CD14-positive monocyte (primary cell): ENCODE results near the gene CHRNA1. TPM values are rescaled to one million over a fixed set of nuclear protein-coding genes. Genes with fewer than 3 reads are reported as not detected.

ENCODE experiments used
- DNase-seq, 3 donors: peaks; one replicate each; pipeline ENCODE4 v3.0.0-alpha.2; 2011 to 2022
- H2AFZ ChIP-seq: 2 replicates; pipeline ENCODE4 v1.6.0; 2012; ENCODE audit warnings: mild to moderate bottlenecking, low read depth, low read length, inconsistent platforms; ENCODE audit not compliant: insufficient read depth, poor library complexity, severe bottlenecking
- H3K27ac ChIP-seq, 2 donors: 1 replicate in 1 of 2; 2 replicates in 1 of 2; pipeline ENCODE4 v1.5.1; 2012 to 2013; ENCODE audit warnings: low read length in 2 of 2, control low read depth in 1 of 2, inconsistent platforms in 1 of 2, low read depth in 1 of 2, mild to moderate bottlenecking in 1 of 2
- H3K27me3 ChIP-seq, 2 donors: one replicate each; pipeline versions ENCODE4 v1.6.0 to v1.6.1; 2011 to 2013; ENCODE audit warnings: low read length in 2 of 2; ENCODE audit not compliant: control insufficient read depth in 2 of 2, insufficient read depth in 2 of 2
- H3K36me3 ChIP-seq, 2 donors: replicated peaks in 1 of 2; 1 replicate in 1 of 2; 2 replicates in 1 of 2; pipeline versions ENCODE4 v1.5.1 to v1.6.1; 2012 to 2013; ENCODE audit warnings: low read length in 2 of 2, control low read depth in 1 of 2, inconsistent platforms in 1 of 2, mild to moderate bottlenecking in 1 of 2; ENCODE audit not compliant: insufficient read depth in 2 of 2, control insufficient read depth in 1 of 2
- H3K4me1 ChIP-seq, 2 donors: 1 replicate in 1 of 2; 2 replicates in 1 of 2; pipeline versions ENCODE4 v1.5.1 to v1.6.1; 2012 to 2013; ENCODE audit warnings: low read length in 2 of 2, control low read depth in 1 of 2, inconsistent platforms in 1 of 2, mild to moderate bottlenecking in 1 of 2, moderate library complexity in 1 of 2; ENCODE audit not compliant: insufficient read depth in 2 of 2, control insufficient read depth in 1 of 2
- H3K4me2 ChIP-seq: replicated peaks from 2 replicates; pipeline ENCODE3; 2012; ENCODE audit warnings: low read length, moderate library complexity, mild to moderate bottlenecking; ENCODE audit not compliant: poor library complexity, severe bottlenecking; ENCODE audit errors: extremely low read depth
- H3K4me3 ChIP-seq, 3 experiments: fragments of 200-600 bp in 1 of 3; sonication (generic) in 1 of 3; replicated peaks in 1 of 3; 1 replicate in 2 of 3; 2 replicates in 1 of 3; pipeline ENCODE4 v1.5.1; 2011 to 2013; ENCODE audit warnings: low read length in 3 of 3, mild to moderate bottlenecking in 3 of 3, control low read depth in 2 of 3, low read depth in 2 of 3, inconsistent platforms in 1 of 3, moderate library complexity in 1 of 3
- H3K79me2 ChIP-seq: 2 replicates; pipeline ENCODE4 v1.6.0; 2012; ENCODE audit warnings: mild to moderate bottlenecking, control low read depth, inconsistent platforms, low read length, moderate library complexity; ENCODE audit not compliant: insufficient read depth
- H3K9ac ChIP-seq: 2 replicates; pipeline ENCODE4 v1.6.0; 2017; ENCODE audit warnings: low read length, mild to moderate bottlenecking; ENCODE audit not compliant: insufficient read depth, poor library complexity, severe bottlenecking
- H3K9me3 ChIP-seq, 2 donors: replicated peaks in 1 of 2; 1 replicate in 1 of 2; 2 replicates in 1 of 2; pipeline versions ENCODE4 v1.5.1 to v1.6.1; 2012 to 2013; ENCODE audit warnings: low read length in 2 of 2, control low read depth in 1 of 2; ENCODE audit not compliant: control insufficient read depth in 1 of 2, insufficient read depth in 1 of 2
- H4K20me1 ChIP-seq: 2 replicates; pipeline ENCODE4 v1.6.0; 2012; ENCODE audit warnings: mild to moderate bottlenecking, low read length, control low read depth, moderate library complexity; ENCODE audit not compliant: insufficient read depth
- H3K27ac Mint-ChIP-seq, 7 donors: one replicate each; pipeline ENCODE4 v1.8.0; 2020; ENCODE audit warnings: mild to moderate bottlenecking in 7 of 7, mixed read lengths in 7 of 7, moderate library complexity in 6 of 7, inconsistent platforms in 2 of 7
- H3K27me3 Mint-ChIP-seq, 3 donors: one replicate each; pipeline ENCODE4 v1.8.0; 2021 to 2022; ENCODE audit warnings: low read depth in 3 of 3, mild to moderate bottlenecking in 3 of 3, mixed read lengths in 3 of 3, moderate library complexity in 3 of 3, inconsistent platforms in 1 of 3
- H3K36me3 Mint-ChIP-seq, 2 donors: one replicate each; pipeline ENCODE4 v1.8.0; 2020; ENCODE audit warnings: mixed read lengths in 2 of 2, inconsistent platforms in 1 of 2, mild to moderate bottlenecking in 1 of 2
- H3K4me1 Mint-ChIP-seq: one replicate; pipeline ENCODE4 v1.8.0; 2020; ENCODE audit warnings: mild to moderate bottlenecking, mixed read lengths
- H3K4me3 Mint-ChIP-seq, 2 donors: one replicate each; pipeline ENCODE4 v1.8.0; 2020; ENCODE audit warnings: mild to moderate bottlenecking in 2 of 2, mixed read lengths in 2 of 2, moderate library complexity in 1 of 2
- H3K9me3 Mint-ChIP-seq, 7 donors: one replicate each; pipeline ENCODE4 v1.8.0; 2020 to 2022; ENCODE audit warnings: mixed read lengths in 7 of 7, mild to moderate bottlenecking in 6 of 7, moderate library complexity in 6 of 7, inconsistent platforms in 2 of 7
- WGBS: methylation state at CpG from one replicate; pipeline ENCODE4 v1.1.5; 2013; ENCODE audit warnings: missing lambda C conversion rate; ENCODE audit not compliant: insufficient coverage; 5-methylcytosine and 5-hydroxymethylcytosine counted together
- intact Hi-C, 2 donors: fragments of 100-400 bp; cut with micrococcal nuclease; formaldehyde crosslinking; loops; one replicate each; pipeline versions ENCODE4 v1.15.0 to v1.15.1; 2023
- polyA plus RNA-seq, 3 donors: library from polyadenylated mRNA; depleted of rRNA in 1 of 3; unstranded in 2 of 3; stranded (reverse) in 1 of 3; fragments of 300-500 nt in 2 of 3; fragments of >200 nt in 1 of 3; fragmentation: Illumina TruSeq in 2 of 3; gene quantifications; 1 replicate in 2 of 3; 2 replicates in 1 of 3; pipeline ENCODE4 v1.2.3, GENCODE V29; 2012 to 2021
- TF ChIP-seq, protein P1 (sequence below): fragments of 200-600 bp; IDR thresholded peaks from one replicate; pipeline ENCODE4 v1.8.0; 2022; ENCODE audit warnings: antibody characterized with exemption, mild to moderate bottlenecking

The CHRNA1 gene
- polyA plus RNA-seq, 3 donors: not detected

DNA sequence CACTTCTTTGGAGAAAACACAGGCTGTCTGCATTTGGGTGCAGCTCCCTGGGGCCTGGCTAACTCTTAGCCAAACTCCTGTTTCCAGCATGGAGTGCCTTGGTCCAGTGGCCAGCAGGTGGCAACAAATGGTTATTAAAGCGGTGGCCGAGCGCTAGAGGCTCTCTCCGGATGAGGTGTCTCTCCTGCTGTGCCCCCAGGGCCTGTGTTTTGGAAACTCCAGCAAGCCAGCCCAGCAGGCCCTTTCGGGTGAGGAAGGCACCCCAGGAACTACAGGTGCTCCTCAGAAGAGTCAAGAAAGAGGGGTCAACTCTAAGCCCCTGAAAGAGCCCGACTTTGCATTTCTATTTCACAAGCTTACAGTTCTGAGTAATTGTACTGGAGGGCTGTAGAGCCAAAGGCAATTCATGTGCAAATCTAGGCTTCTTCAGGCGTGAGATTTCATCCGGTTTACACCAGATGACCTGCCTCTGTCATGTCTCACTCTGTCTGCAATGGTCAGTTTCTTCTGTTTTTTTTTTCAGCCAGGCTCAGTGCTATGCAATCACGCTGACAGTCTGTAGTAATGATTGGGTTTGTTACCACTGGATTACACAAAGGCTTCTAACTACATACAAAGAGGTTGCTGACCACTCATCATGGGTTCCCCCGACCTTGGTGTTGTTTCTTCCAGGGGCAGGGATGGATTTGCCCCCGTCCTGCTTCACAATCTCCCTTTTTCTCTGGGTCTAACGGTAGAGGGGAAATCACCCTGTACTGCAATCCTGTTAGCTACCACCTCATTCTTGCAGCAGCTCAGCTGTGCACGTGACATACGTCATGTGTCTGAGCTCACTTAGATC, 7.6 kb upstream of the CHRNA1 start:
- Histone ChIP-seq H3K36me3 (no peaks in the 10 kb centered on the region), H3K4me1 (peaks cover 0 to 8% of the 10 kb centered on the region in 2 donors), H4K20me1 (no peaks in the 10 kb centered on the region), H2AFZ (peak overlapping the region; percentile 51), H3K4me3 (peak overlapping the region in 1 of 3 experiments; percentile 4), H3K9me3 (no peaks in the 10 kb centered on the region), H3K4me2 (peak overlapping the region; percentile 37), H3K27me3 (no peaks in the 10 kb centered on the region), H3K27ac (no peak overlapping the region), H3K79me2 (no peaks in the 10 kb centered on the region), H3K9ac (no peak overlapping the region)
- Mint-ChIP-seq H3K9me3 (peaks cover 0 to 3% (median 0%) of the 10 kb centered on the region in 7 donors), H3K27ac (peak overlapping the region in 6 of 7 donors; percentile 42 to 77 (median 59)), H3K4me3 (peak overlapping the region; percentile 58 to 74), H3K27me3 (peaks cover 11 to 21% (median 15%) of the 10 kb centered on the region in 3 donors), H3K36me3 (no peaks in the 10 kb centered on the region), H3K4me1 (peaks cover 16% of the 10 kb centered on the region)
- WGBS: 40% methylated on average over 11 of the region's 14 CpGs
- DNase-seq: peak; percentile 23 to 70 (median 36)
- intact Hi-C loops: no loop called here
- TF ChIP-seq, protein P1, sequence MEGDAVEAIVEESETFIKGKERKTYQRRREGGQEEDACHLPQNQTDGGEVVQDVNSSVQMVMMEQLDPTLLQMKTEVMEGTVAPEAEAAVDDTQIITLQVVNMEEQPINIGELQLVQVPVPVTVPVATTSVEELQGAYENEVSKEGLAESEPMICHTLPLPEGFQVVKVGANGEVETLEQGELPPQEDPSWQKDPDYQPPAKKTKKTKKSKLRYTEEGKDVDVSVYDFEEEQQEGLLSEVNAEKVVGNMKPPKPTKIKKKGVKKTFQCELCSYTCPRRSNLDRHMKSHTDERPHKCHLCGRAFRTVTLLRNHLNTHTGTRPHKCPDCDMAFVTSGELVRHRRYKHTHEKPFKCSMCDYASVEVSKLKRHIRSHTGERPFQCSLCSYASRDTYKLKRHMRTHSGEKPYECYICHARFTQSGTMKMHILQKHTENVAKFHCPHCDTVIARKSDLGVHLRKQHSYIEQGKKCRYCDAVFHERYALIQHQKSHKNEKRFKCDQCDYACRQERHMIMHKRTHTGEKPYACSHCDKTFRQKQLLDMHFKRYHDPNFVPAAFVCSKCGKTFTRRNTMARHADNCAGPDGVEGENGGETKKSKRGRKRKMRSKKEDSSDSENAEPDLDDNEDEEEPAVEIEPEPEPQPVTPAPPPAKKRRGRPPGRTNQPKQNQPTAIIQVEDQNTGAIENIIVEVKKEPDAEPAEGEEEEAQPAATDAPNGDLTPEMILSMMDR: peak; percentile 76

DNA sequence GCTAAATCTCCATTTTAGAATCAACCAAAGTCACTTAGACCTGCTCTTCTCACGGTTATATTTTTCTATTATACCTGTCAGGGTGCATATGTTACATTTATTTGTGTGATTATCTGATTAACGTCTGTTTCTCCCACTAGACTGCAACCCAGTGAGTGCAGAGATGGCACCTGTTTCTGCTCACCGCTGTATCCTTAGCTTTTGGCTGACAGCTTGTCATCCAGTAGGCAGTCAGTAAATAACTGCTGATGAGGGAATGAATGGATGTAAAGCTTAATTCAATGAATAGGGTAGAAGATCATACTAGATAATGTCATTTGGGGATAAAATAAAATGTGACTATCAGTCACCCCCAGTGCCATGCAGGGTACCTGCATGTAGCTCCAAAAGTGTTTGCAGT, 6.9 kb upstream of the CHRNA1 start:
- Histone ChIP-seq H3K36me3 (no peaks in the 10 kb centered on the region), H3K4me3 (no peak overlapping the region), H3K27me3 (peaks cover 0 to 5% of the 10 kb centered on the region in 2 donors), H2AFZ (no peak overlapping the region), H3K4me2 (no peak overlapping the region), H3K9ac (no peak overlapping the region), H3K79me2 (no peaks in the 10 kb centered on the region), H3K27ac (no peak overlapping the region), H4K20me1 (no peaks in the 10 kb centered on the region), H3K4me1 (peaks cover 0 to 8% of the 10 kb centered on the region in 2 donors), H3K9me3 (no peaks in the 10 kb centered on the region)
- intact Hi-C loops: no loop called here
- no CpG with 5 or more reads among the region's 3 CpGs for WGBS
- peaks cover 0 to 3% (median 0%) of the 10 kb centered on the region in 7 donors for H3K9me3 Mint-ChIP-seq
- no peaks in the 10 kb centered on the region for H3K36me3 Mint-ChIP-seq
- TF ChIP-seq, protein P1: no peak
- peaks cover 10 to 25% (median 14%) of the 10 kb centered on the region in 3 donors for H3K27me3 Mint-ChIP-seq
- no peak overlapping the region for H3K4me3 Mint-ChIP-seq
- H3K4me1 Mint-ChIP-seq: peaks cover 16% of the 10 kb centered on the region
- no peak for DNase-seq
- no peak overlapping the region for H3K27ac Mint-ChIP-seq
